GM23338 (cell line): ENCODE data around the gene KCNJ6.

Experiments used
- POLR2AphosphoS5 ChIP-seq: IDR thresholded peaks from 2 replicates; pipeline ENCODE4 v1.6.1; 2016; ENCODE audit warnings: antibody characterized with exemption, low read depth
- TF ChIP-seq, protein P1 (sequence below), 2 experiments: fragments of 200-600 bp in 1 of 2; sonication (generic) in 1 of 2; conservative IDR thresholded peaks; 2 replicates each; pipeline versions ENCODE4 v1.5.1 to v1.6.1; 2016 to 2017; ENCODE audit warnings: antibody characterized with exemption in 2 of 2, low read depth in 2 of 2, mild to moderate bottlenecking in 2 of 2, moderate library complexity in 1 of 2

DNA sequence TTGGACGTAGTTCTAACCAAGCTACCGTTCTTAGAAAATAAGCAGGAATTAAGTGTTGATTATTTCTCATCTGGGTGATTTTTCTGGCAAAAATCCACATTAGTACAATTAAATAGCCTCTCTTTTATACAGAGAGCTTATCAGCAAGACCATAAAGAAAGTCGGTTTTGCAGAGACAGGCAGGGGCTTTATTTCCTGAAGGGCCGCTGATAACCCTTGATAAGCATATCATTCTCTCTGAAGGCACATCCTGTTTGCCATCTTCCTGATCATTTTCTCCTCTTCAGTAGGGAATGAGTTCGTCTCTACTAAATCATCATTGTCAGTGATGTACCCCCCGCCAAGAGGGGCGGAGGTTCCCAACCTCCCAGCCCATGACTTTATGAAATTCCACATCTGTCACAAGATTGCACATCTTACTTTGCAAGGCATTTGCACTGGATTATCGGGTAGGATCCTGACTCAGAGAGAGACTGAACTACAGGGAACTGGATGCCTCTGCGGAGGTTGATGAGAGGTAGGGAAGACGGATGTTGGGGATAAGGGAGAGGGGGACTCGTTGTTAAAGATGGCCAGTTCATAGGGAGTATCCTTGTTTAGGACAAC lies 115.7 kb downstream of the KCNJ6 start:
- TF ChIP-seq, protein P1, sequence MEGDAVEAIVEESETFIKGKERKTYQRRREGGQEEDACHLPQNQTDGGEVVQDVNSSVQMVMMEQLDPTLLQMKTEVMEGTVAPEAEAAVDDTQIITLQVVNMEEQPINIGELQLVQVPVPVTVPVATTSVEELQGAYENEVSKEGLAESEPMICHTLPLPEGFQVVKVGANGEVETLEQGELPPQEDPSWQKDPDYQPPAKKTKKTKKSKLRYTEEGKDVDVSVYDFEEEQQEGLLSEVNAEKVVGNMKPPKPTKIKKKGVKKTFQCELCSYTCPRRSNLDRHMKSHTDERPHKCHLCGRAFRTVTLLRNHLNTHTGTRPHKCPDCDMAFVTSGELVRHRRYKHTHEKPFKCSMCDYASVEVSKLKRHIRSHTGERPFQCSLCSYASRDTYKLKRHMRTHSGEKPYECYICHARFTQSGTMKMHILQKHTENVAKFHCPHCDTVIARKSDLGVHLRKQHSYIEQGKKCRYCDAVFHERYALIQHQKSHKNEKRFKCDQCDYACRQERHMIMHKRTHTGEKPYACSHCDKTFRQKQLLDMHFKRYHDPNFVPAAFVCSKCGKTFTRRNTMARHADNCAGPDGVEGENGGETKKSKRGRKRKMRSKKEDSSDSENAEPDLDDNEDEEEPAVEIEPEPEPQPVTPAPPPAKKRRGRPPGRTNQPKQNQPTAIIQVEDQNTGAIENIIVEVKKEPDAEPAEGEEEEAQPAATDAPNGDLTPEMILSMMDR (conservative IDR thresholded peaks at IDR 0.05; ENCODE audit: low read depth in 2 of 2) = no peak
- TF ChIP-seq POLR2AphosphoS5 = no peak
